Choroid plexus epithelial cell (primary cell): ENCODE data around the gene FRK.
"Not testable (repeated sequence)": the region's sequence is repeated elsewhere in the genome, so short reads cannot be mapped to it uniquely, and the experiment has no call there.

Experiments
- DNase-seq: peaks from one replicate; pipeline ENCODE4 v3.0.0-alpha.2; 2010; ENCODE audit warnings: low read depth
- H3K4me3 ChIP-seq: 2 replicates; pipeline ENCODE4 v1.5.1; 2011; ENCODE audit warnings: low read depth, mild to moderate bottlenecking, control low read depth, low read length, moderate library complexity
- CTCF ChIP-seq: conservative IDR thresholded peaks from 2 replicates; pipeline ENCODE4 v1.5.1; 2011; ENCODE audit warnings: low read depth, mild to moderate bottlenecking, control low read depth, inconsistent platforms, low read length, moderate library complexity

FRK gene

GRCh38 chr6:116047173-116047933 lies 13.3 kb downstream of the FRK start:
- H3K4me3 ChIP-seq: no peak overlapping the region
- DNase-seq: peak; percentile 24
- TF ChIP-seq CTCF: no peak

GRCh38 chr6:116046737-116047136 lies 14.0 kb downstream of the FRK start:
- TF ChIP-seq CTCF: no peak
- DNase-seq: no peak
- H3K4me3 ChIP-seq: no peak overlapping the region

GRCh38 chr6:116046272-116046671 lies 14.4 kb downstream of the FRK start:
- not testable (repeated sequence) for DNase-seq, H3K4me3 ChIP-seq

- no peak for DNase-seq
- no peak overlapping the region for H3K4me3 ChIP-seq
- no peak for TF ChIP-seq CTCF
These were observed 18.8 kb downstream of the FRK start for GRCh38 chr6:116041934-116042333.

- no peak for TF ChIP-seq CTCF
- no peak overlapping the region for H3K4me3 ChIP-seq
- no peak for DNase-seq
These were observed 19.7 kb downstream of the FRK start for GRCh38 chr6:116040993-116041392.

GRCh38 chr6:116036885-116037284 lies 23.8 kb downstream of the FRK start:
- TF ChIP-seq CTCF: no peak
- H3K4me3 ChIP-seq: no peak overlapping the region
- no peak for DNase-seq

GRCh38 chr6:116036075-116036773 lies 24.5 kb downstream of the FRK start:
- no peak for DNase-seq
- TF ChIP-seq CTCF: no peak
- no peak overlapping the region for H3K4me3 ChIP-seq
